Measurements from ENCODE around the gene TKFC.
"Not testable (repeated sequence)": the region's sequence is repeated elsewhere in the genome, so short reads cannot be mapped to it uniquely, and the experiment has no call there.

The TKFC gene

DNA sequence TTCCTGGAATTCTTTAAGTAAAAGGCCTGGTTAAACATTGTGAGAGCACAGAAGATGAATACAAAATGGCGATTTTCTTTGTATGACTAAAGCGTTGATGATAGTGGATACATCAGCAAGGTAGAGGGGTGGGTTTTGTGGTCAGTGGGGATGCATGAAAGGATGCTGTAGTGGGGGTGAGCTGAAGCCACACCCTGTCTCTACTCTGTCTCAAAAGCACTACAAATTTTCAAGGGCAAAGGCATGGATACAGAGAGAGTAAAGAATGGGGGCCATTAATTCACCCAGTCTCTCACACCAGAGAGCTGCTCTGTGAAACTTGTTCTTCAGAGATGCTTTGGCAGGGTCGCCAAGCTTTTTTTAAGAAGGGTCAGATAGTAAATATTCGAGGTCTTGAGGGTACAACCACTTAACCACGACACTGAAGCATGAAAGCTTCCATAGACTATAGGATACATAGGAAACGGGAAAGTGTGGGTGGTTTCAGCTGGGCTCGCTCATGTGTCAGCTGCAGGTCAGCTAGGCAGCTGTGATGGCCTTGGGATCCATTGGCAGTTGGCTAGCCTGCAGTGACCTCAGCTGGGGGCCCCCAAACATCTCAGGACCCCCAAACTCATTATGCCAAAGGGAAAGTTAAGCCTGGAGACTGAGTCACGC lies 37.4 kb downstream of the TKFC start:
- DNase-seq, result no peak

DNA sequence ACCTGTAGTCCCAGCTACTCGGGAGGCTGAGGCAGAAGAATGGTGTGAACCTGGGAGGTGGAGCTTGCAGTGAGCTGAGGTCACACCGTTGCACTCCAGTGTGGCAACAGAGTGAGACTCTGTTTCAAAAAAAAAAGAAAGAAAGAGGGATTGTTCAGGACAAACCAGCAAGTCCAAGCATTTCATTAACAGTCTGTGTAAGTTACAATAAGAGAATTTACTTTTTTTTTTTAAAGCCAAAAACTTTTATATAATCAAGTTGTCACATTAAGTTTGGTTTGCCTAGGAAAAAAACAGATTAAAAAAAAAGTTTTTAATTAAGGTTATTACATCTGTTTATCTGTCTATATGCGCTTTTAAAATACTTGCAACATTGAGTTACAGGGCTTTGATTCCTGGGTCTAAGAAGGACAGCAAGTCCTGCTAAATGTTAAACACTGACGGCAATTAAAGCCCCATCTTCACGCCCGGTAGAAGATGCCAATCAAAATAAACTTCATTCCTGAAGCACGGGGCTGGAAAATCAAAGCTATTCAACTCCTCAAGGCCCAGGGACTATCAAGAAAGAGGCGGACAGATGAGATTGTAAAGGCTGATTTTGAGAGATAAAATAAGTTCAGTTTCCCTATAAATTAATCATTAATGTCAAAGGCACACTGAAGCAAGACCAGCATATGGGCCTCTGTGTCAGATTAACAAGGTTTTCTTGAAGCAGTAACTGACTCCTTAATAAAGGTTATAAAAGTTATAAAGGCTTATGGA lies 39.8 kb downstream of the TKFC start:
- no peak for DNase-seq

DNA sequence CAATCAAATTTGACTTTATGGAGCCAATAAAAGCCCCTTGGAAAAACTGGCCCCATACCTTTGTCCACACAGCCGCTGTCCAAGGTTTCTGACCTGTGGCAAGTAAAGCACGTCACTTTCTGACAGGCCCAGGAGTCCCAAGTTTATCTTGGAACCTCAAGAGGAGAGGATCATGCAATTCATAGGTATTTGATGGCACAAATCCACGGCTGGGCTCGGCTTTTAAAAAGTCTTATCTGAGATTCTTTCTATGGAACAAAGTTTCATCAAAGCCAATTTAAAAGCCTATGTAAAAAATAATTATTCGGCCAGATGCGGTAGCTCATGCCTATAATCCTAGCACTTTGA lies 42.7 kb downstream of the TKFC start:
- no peak for DNase-seq

DNA sequence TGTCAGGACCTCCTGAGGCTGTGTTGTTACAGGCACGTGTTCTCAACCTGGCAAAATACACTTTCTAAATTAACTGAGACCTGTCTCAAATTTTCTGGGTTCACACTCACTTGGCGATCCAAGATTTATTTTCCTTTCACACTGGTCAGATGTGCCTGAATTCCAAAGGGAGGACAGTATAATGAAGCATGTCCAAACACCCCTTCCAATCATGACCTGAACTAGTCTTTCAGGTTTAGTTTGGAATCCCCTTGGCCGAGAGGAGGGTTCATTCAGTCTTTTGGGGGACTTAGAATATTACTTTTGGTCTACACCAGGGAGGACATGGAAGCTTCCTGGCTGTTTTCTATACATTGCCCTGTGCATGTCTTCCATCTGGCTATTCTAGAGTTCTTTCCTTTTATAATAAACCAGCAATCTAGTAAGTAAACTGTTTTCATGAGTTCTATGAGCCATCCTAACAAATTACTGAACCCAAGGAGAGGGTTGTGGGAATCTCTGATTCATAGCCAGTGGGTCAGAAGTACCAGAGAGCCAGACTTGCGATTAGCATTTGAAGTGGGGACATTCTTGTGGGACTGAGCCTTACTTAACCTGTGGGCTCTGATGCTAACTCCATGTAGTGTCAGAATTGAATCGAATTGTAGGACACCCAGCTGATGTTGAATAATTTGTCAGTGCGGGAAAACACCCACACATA lies 44.6 kb downstream of the TKFC start:
- no peak for DNase-seq

GRCh38 chr11:61378713-61379313 lies 45.8 kb downstream of the TKFC start:
- DNase-seq, result no peak

DNA sequence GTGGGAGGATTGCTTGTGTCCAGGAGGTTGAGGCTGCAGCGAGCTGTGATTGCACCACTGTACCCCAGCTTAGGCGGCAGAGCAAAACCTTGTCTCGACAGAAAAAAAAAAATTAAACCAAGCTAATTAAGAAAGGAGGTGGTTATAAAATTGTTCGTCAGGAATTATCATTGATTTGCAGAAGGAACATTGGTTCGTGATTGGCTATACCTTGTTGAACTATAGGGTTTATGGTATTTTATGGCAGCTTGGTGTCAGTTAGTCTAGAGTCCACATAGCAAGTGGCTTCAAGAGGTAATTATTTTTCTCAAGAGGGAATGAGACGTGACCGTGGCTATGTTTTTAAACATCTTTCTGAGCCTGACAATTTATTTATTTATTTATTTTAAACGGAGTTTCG lies 47.9 kb downstream of the TKFC start:
- DNase-seq, result no peak

- DNase-seq, result not testable (repeated sequence)
Observed at GRCh38 chr11:61383859-61384258, 50.8 kb downstream of the TKFC start.

DNA sequence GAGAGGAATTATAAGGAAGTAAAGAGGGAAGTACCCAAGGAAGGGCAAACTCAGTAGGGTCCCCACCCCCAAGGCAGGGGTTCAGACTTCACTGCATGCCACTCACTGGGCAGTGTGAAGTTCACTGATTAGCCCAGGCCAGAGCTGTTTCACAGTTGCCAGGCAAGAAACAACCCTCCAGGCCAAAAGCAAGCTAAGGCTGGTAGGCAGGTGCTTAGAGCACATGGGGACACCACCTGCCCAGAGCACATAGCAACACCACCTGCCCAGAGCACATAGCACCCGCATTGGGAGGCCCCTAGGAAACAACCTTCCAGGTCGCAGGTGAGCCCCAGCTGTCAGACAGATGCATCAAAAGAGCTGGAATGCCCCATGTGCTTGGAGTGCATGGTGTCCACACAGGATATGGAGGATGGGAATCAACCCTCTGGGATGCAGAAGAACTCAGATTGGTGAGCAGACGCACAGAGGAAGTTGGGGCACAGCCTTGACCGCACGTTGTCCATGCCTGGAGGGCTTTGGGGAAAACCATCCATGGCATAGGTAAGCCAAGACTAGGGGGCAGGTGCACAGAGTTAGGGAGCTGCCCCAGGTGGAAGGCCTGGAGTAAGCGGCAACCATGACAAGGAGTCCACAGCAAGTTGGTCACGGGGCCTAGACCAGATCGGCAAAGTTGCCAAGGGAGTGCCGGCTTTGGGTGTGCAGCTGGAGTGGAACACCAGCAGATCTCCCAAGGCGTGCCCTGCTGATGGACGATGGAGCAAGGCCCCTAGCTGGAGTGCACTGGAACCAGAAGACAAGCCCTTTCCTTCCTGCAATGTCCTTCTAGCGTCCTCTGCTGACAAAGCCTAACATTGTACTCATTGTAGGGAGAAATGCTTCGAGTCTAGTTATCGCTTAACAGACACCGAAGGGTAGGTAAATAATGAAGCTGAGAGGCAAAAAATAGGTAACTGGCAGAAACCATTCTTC lies 51.5 kb downstream of the TKFC start:
- no peak for DNase-seq

- DNase-seq, result no peak
Observed at GRCh38 chr11:61390161-61390560, 57.1 kb downstream of the TKFC start.

- no peak for DNase-seq
Observed at GRCh38 chr11:61392981-61393595, 60.1 kb downstream of the TKFC start.
